Measurements from ENCODE around the gene LRP8.

- TF ChIP-seq CTCF (IDR thresholded peaks at IDR 0.05) (no peak), POLR2A (IDR thresholded peaks at IDR 0.05) (no peak)
These were observed at the start of gene LRP8 for GRCh38 chr1:53328009-53328461.
